ENCODE measurements around the gene RHEX. TPM values are rescaled to one million over a fixed set of nuclear protein-coding genes. Genes with fewer than 3 reads are reported as not detected.

The RHEX gene
- total RNA-seq, 4 donors from 2014 or later, result 0.45 to 11.2 (median 7.7) TPM

DNA sequence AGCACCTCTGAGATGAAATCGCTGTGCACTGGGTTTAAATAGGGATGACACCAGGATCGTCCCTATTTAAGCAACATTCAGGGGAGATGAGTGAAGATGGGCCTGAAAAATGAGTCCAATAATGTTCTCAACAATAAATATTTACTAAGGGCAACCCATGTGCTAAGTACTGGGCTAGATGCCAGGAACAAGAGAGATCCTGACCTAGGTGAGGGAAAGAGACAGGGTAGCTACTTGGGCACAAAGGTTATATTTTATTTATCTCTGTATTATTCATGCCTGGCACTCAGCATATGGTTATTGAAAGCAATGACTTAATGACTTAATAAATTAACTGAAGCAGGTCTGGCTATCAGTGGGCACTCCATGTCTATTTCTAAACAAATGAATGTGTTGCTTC is 91.6 kb downstream of the RHEX start:
- TF ChIP-seq POLR2AphosphoS5 (IDR thresholded peaks at IDR 0.05) (no peak), CTCF (IDR thresholded peaks at IDR 0.05) (no peak), EP300 (IDR thresholded peaks at IDR 0.05) (no peak), POLR2A (IDR thresholded peaks at IDR 0.05; ENCODE audit: low read depth) (no peak)
- Histone ChIP-seq H3K9me3 (no peaks in the 10 kb centered on the region), H3K4me3 (no peak overlapping the region), H3K27me3 (peaks cover 0 to 10% (median 0%) of the 10 kb centered on the region in 4 donors), H3K36me3 (no peaks in the 10 kb centered on the region), H3K27ac (replicated peaks in 1 of 4) (no peak overlapping the region), H3K4me1 (no peaks in the 10 kb centered on the region)
- WGBS, result 80% methylated on average over 2 of the region's 2 CpGs
- no peak for DNase-seq (ENCODE audit: extremely low spot score)
- intact Hi-C loops (cut with DNase I), result no loop called here

DNA sequence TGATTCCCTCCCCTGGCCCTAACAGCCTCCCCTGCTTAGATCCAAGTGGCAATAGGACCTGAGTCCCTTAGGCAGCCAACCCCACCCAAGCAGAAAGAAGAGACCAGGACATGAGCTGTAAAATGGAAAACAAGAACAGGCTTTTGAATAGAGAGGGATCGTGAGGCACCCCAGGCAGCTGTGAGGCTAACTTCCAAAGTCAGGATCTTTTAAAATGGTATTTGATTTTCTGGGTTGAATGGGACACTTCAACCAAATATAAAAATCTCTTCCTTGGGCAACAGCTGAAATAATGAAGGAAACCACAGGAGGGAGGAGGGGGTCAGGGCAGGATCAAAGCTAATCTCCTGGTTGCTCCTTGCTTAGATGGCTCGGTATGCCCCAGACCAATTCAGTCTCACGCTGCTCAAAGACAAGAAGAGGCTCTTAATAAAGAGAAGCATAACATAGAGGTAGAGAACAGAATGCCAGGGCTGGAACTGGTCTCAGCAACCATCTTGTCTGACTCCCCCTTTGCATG is 92.9 kb downstream of the RHEX start:
- Histone ChIP-seq H3K9me3 (no peaks in the 10 kb centered on the region), H3K4me3 (no peak overlapping the region), H3K4me1 (no peaks in the 10 kb centered on the region), H3K27ac (replicated peaks in 1 of 4) (no peak overlapping the region), H3K27me3 (peaks cover 0 to 5% (median 0%) of the 10 kb centered on the region in 4 donors), H3K36me3 (no peaks in the 10 kb centered on the region)
- no peak for DNase-seq (ENCODE audit: extremely low spot score)
- intact Hi-C loops (cut with DNase I), result no loop called here
- 72% methylated on average over 3 of the region's 3 CpGs for WGBS
- TF ChIP-seq POLR2A (IDR thresholded peaks at IDR 0.05; ENCODE audit: low read depth) (no peak), POLR2AphosphoS5 (IDR thresholded peaks at IDR 0.05) (no peak), CTCF (IDR thresholded peaks at IDR 0.05) (no peak), EP300 (IDR thresholded peaks at IDR 0.05) (no peak)

Small RNA genes lying within 50 kb of the gene (small RNA-seq; reads per million reads assigned to genes)
- 0 to 0.08 (median 0) reads per million in 3 donors for gene RF00271

Other genes with a start within 250 kb of the RHEX start
- gene SLC41A1, start 240.0 kb upstream of the RHEX start, total RNA-seq, result 10 to 100 TPM; 22.4 to 37.1 (median 30.6) TPM
- gene PM20D1, start 203.0 kb upstream of the RHEX start, total RNA-seq, result 1 to 10 TPM in 1 of 4 donors, under 1 TPM in 1, not detected in 2; 0.29 to 2.5 TPM
- under 1 TPM in 1 of 4 donors, not detected in 3; under 0.01 TPM for gene SLC26A9, start 109.7 kb upstream of the RHEX start, total RNA-seq
- 1 to 10 TPM in 3 of 4 donors, under 1 TPM in 1; 0.32 to 2.5 (median 1.8) TPM for gene RAB7B, start 49.8 kb upstream of the RHEX start, total RNA-seq
- under 1 TPM in 1 of 4 donors, not detected in 3; 0.13 TPM for gene CTSE, start 29.3 kb upstream of the RHEX start, total RNA-seq
- not detected for gene AVPR1B, start 64.2 kb downstream of the RHEX start, total RNA-seq
- 1 to 10 TPM in 2 of 4 donors, under 1 TPM in 2; 0.45 to 4.6 (median 1.3) TPM for gene FAM72A, start 149.7 kb downstream of the RHEX start, total RNA-seq
- gene SRGAP2, start 150.4 kb downstream of the RHEX start, total RNA-seq, result 10 to 100 TPM; 39.4 to 54.6 (median 41.0) TPM

All from esophagus muscularis mucosa (tissue), 4 donors.